ENCODE measurements around the gene WWOX. TPM values are rescaled to one million over a fixed set of nuclear protein-coding genes. Genes with fewer than 3 reads are reported as not detected.

The WWOX gene
- total and polyA plus RNA-seq, 2 of the 4 experiments (the other 2 are of a cell fraction), result 2.7 to 5.4 TPM

DNA sequence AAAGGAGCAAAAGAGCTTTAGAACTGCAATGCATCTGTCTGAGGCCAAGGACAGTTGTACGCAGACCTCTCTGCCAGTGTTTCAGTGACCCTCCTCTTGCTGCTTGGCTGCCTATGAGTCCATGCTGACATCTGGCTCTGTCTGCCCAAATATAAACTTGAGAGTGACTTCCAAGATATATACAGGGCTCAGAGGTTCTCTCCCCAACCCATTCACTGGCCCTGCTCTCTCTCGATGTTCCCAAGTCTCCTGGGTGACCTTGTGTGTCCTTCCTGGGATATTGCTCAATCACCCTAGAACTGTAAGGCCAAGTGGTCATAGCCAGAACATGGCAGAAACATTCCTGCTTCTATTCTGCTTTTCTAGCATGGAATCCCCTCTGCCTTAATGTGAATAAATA is 716.3 kb downstream of the WWOX start:
- Histone ChIP-seq H4K20me1 (ENCODE audit: insufficient read depth, low read length) (no peaks in the 10 kb centered on the region), H3K4me3 (ENCODE audit: insufficient read depth, low read depth, low read length) (no peak overlapping the region), H3K4me1 (ENCODE audit: control insufficient read depth, insufficient read depth, low read length) (no peaks in the 10 kb centered on the region), H3K27ac (ENCODE audit: insufficient read depth, low read length) (no peak overlapping the region), H3K9ac (ENCODE audit: low read depth, low read length) (no peak overlapping the region), H4K5ac (ENCODE audit: low read depth, low read length) (no peak overlapping the region), H3K18ac (ENCODE audit: low read depth, low read length) (no peak overlapping the region), H2AK9ac (replicated peaks; ENCODE audit: low read depth, low read length, poor library complexity) (no peak overlapping the region), H3K36me3 (ENCODE audit: control insufficient read depth, insufficient read depth, low read length) (no peaks in the 10 kb centered on the region), H4K91ac (ENCODE audit: insufficient read depth, low read depth, low read length) (no peak overlapping the region), H3K27me3 (ENCODE audit: control insufficient read depth, insufficient read depth, low read length) (no peaks in the 10 kb centered on the region), H2BK120ac (ENCODE audit: low read depth, low read length) (no peak overlapping the region), H2AFZ (replicated peaks; ENCODE audit: low read length, poor library complexity) (no peak overlapping the region), H3K9me3 (ENCODE audit: control insufficient read depth, insufficient read depth, low read length) (peaks cover 19% of the 10 kb centered on the region), H4K8ac (ENCODE audit: low read depth in 2 of 2, low read length in 2 of 2) (no peak overlapping the region), H3K4me2 (ENCODE audit: low read depth, low read length) (no peak overlapping the region), H3K23ac (ENCODE audit: low read depth, low read length) (no peak overlapping the region), H3K4ac (ENCODE audit: low read depth, low read length) (no peak overlapping the region), H3K14ac (replicated peaks; ENCODE audit: low read depth, low read length) (no peak overlapping the region), H3K9me1 (ENCODE audit: insufficient read depth, low read length) (no peaks in the 10 kb centered on the region), H2BK5ac (ENCODE audit: low read depth, low read length, poor library complexity, severe bottlenecking) (no peak overlapping the region), H3K56ac (ENCODE audit: extremely low read depth, insufficient read depth, low read length) (no peak overlapping the region), H2BK20ac (ENCODE audit: low read depth, low read length) (no peak overlapping the region), H2BK15ac (ENCODE audit: low read depth, low read length) (no peak overlapping the region), H3K79me1 (ENCODE audit: low read depth in 1 of 2, low read length in 2 of 2) (no peaks in the 10 kb centered on the region), H2AK5ac (ENCODE audit: low read depth, low read length) (no peak overlapping the region)
- DNase-seq, result no peak
- no CpG with 5 or more reads among the region's 2 CpGs for WGBS, 2 experiments (ENCODE audit: extremely low coverage in 2 of 2, insufficient read length in 1 of 2)
- BruUV-seq (replicated peaks), result no TSS peak
- dilution Hi-C loops (cut with HindIII; ENCODE audit: low sequenced_read_pairs, unreplicated experiment) (no loop called here), in situ Hi-C loops (cut with MboI; ENCODE audit: low sequenced_read_pairs) (no loop called here), intact Hi-C loops (cut with micrococcal nuclease) (no loop called here)
- TF ChIP-seq, protein P1, sequence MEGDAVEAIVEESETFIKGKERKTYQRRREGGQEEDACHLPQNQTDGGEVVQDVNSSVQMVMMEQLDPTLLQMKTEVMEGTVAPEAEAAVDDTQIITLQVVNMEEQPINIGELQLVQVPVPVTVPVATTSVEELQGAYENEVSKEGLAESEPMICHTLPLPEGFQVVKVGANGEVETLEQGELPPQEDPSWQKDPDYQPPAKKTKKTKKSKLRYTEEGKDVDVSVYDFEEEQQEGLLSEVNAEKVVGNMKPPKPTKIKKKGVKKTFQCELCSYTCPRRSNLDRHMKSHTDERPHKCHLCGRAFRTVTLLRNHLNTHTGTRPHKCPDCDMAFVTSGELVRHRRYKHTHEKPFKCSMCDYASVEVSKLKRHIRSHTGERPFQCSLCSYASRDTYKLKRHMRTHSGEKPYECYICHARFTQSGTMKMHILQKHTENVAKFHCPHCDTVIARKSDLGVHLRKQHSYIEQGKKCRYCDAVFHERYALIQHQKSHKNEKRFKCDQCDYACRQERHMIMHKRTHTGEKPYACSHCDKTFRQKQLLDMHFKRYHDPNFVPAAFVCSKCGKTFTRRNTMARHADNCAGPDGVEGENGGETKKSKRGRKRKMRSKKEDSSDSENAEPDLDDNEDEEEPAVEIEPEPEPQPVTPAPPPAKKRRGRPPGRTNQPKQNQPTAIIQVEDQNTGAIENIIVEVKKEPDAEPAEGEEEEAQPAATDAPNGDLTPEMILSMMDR (conservative IDR thresholded peaks at IDR 0.05; ENCODE audit: low read depth, low read length), result no peak
- TF ChIP-seq FOS (IDR thresholded peaks at IDR 0.05; ENCODE audit: low read depth, low read length) (no peak), MXI1 (IDR thresholded peaks at IDR 0.05; ENCODE audit: borderline replicate concordance, low read depth, low read length) (no peak), NFE2L2 (IDR thresholded peaks at IDR 0.05; ENCODE audit: low read depth, low read length) (no peak), MAFK (IDR thresholded peaks at IDR 0.05; ENCODE audit: low read depth, low read length) (no peak), CHD1 (IDR thresholded peaks at IDR 0.05; ENCODE audit: low read depth, low read length) (no peak), BHLHE40 (IDR thresholded peaks at IDR 0.05; ENCODE audit: low read depth, low read length) (no peak)
- ChIA-PET POLR2A (ENCODE audit: unreplicated experiment) (no interaction called here), CTCF (interaction anchor here (0.6 to 0.7 kb wide), 3 partner anchors 16 to 1105 kb away, joined by 4 to 5 read pairs (median 5); no protein-coding TSS in a partner anchor)
- ATAC-seq (ENCODE audit: low read depth), result no peak
